GM12878 (cell line): Measurements from ENCODE around the gene YY1.

ENCODE experiments used
- CREB1 ChIP-seq: IDR thresholded peaks from 2 replicates; pipeline ENCODE4 v1.6.1; 2012; ENCODE audit warnings: low read depth, mild to moderate bottlenecking, inconsistent platforms
- EP300 ChIP-seq, 2 experiments: fragments of 150-350 bp in 1 of 2; IDR thresholded peaks; 2 replicates each; pipeline ENCODE4 v1.6.1; 2011 to 2012; ENCODE audit warnings: low read depth in 2 of 2, low read length in 2 of 2, borderline replicate concordance in 1 of 2, improper control_type of control experiment in 1 of 2, inconsistent platforms in 1 of 2; ENCODE audit not compliant: control insufficient read depth in 1 of 2
- HDAC2 ChIP-seq: fragments of 200-600 bp; sonication (generic); IDR thresholded peaks from 2 replicates; pipeline ENCODE4 v1.6.1; 2017
- POLR2AphosphoS5 ChIP-seq: IDR thresholded peaks from 2 replicates; pipeline ENCODE4 v1.6.1; 2011; ENCODE audit warnings: mild to moderate bottlenecking, low read length, inconsistent platforms
- RAD21 ChIP-seq: IDR thresholded peaks from 2 replicates; pipeline ENCODE4 v1.6.1; 2011; ENCODE audit warnings: mild to moderate bottlenecking, low read depth, low read length, moderate library complexity; ENCODE audit not compliant: insufficient read depth
- TAF1 ChIP-seq: IDR thresholded peaks from 2 replicates; pipeline ENCODE4 v1.6.1; 2011; ENCODE audit warnings: mild to moderate bottlenecking, low read depth, low read length, borderline replicate concordance
- TBL1XR1 ChIP-seq: IDR thresholded peaks from 2 replicates; pipeline ENCODE4 v1.6.1; 2012; ENCODE audit warnings: low read depth, low read length, improper control_type of control experiment

GRCh38 chr14:100317912-100318808 is 79.2 kb downstream of the YY1 start:
- no peak for TF ChIP-seq POLR2AphosphoS5
- TF ChIP-seq TAF1, result no peak
- no peak for TF ChIP-seq EP300 (IDR thresholded peaks at IDR 0.05; ENCODE audit: borderline replicate concordance in 1 of 2, control insufficient read depth in 1 of 2, low read depth in 2 of 2, low read length in 2 of 2)
- TF ChIP-seq TBL1XR1, result no peak
- no peak for TF ChIP-seq CREB1
- TF ChIP-seq RAD21, result peak; percentile 52
- TF ChIP-seq HDAC2, result no peak
